ENCODE measurements around the gene DNM3.

DNM3 gene

GRCh38 chr1:172120381-172120780 lies 279.1 kb downstream of the DNM3 start:
- no peak for DNase-seq

- no peak for DNase-seq
Measured at GRCh38 chr1:172121081-172121717, 279.9 kb downstream of the DNM3 start.

GRCh38 chr1:172122381-172122780 lies 281.1 kb downstream of the DNM3 start:
- DNase-seq: no peak

GRCh38 chr1:172125250-172125649 lies 284.0 kb downstream of the DNM3 start:
- DNase-seq: no peak

- DNase-seq: no peak
Measured at GRCh38 chr1:172125812-172126430, 284.6 kb downstream of the DNM3 start.

GRCh38 chr1:172132836-172133235 lies 291.5 kb downstream of the DNM3 start:
- no peak for DNase-seq

GRCh38 chr1:172134087-172134731 lies 292.9 kb downstream of the DNM3 start:
- DNase-seq: no peak

- DNase-seq: peak; percentile 6
Measured at GRCh38 chr1:172135076-172135672, 293.9 kb downstream of the DNM3 start.

GRCh38 chr1:172135978-172136610 lies 294.8 kb downstream of the DNM3 start:
- DNase-seq: no peak

- no peak for DNase-seq
Measured at GRCh38 chr1:172136925-172137324, 295.6 kb downstream of the DNM3 start.

GRCh38 chr1:172137703-172138454 lies 296.6 kb downstream of the DNM3 start:
- DNase-seq: no peak

GRCh38 chr1:172138634-172139033 lies 297.3 kb downstream of the DNM3 start:
- no peak for DNase-seq

- DNase-seq: no peak
Measured at GRCh38 chr1:172139196-172139595, 297.9 kb downstream of the DNM3 start.

- no peak for DNase-seq
Measured at GRCh38 chr1:172140072-172140471, 298.8 kb downstream of the DNM3 start.

- no peak for DNase-seq
Measured at GRCh38 chr1:172140591-172140990, 299.3 kb downstream of the DNM3 start.

GRCh38 chr1:172141341-172141881 lies 300.1 kb downstream of the DNM3 start:
- DNase-seq: no peak

GRCh38 chr1:172142324-172142723 lies 301.0 kb downstream of the DNM3 start:
- DNase-seq: no peak

- no peak for DNase-seq
Measured at GRCh38 chr1:172143384-172144055, 302.2 kb downstream of the DNM3 start.

GRCh38 chr1:172144445-172145061 lies 303.3 kb downstream of the DNM3 start:
- DNase-seq: no peak

GRCh38 chr1:172145231-172145651 lies 303.9 kb downstream of the DNM3 start:
- no peak for DNase-seq

GRCh38 chr1:172145656-172146055 lies 304.4 kb downstream of the DNM3 start:
- DNase-seq: no peak

All from stimulated activated CD4-positive, alpha-beta T cell treated with anti-CD3 and anti-CD28 coated beads, Interleukin-1b, Interleukin-23, amount 100 ng/mL, for 48 hours (primary cell).